ENCODE measurements around the gene AGK.

The AGK gene

DNA sequence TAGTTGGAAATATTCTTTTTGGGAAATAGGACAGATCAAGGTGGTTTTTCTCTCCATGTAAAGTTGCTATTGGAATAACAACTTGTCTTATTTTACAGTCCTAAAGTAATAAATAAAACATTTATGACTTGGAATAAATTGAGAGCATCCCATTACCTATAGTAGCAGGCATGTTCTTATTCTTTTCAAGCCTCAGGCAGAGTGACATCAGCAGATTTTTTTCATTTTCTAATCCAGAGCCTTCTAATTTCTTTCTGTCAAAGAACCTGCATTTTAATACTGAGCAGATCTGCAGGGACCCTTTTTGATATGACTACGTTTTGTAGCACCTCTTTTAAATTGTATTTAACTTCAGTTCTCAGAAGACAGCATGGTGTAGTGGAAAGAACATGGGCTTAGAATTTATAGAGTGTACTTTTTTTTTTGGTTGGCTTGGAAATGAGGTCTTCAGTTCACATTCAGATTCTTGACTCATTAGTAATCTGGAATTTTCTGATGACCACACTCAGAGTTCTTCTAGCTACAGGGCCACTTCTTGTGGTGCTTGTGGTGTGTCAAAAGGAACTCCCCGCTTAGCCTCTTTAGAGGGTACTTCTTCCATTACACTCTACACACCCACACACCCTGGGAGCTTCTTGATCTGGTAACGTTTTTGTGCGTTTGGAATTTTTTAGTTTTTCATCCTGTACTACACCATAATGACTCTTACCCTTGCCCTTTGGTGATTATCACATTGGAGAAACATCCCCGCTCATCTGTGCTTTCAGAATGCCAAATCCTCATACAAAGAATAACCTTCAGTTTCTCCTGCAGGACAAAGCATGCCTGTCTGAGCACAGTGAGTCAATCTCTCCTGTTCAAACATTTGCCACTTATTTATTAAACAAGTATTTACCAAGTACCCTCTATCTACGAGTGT, 34.6 kb downstream of the AGK start:
- no peak for DNase-seq (ENCODE audit: low read depth, low spot score)

DNA sequence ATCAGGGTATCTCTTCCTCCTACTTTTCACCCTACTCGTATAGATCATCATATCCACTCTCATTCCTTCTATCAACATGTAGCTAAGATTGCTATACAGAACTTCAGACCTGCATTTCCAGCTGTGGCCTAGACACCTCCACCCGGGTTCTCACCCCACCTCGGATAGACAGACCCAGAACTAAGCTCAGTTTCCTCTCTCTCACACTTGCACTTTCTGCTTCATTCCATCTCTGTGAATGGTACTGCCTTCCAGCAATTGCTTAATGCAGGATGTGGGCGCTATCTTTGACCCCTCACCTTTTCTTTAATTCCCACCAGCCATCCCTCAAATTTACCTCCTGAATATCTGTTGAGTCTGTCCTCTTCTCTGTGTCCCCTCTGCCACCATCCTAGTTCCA, 35.7 kb downstream of the AGK start:
- DNase-seq (ENCODE audit: low read depth, low spot score): no peak

DNA sequence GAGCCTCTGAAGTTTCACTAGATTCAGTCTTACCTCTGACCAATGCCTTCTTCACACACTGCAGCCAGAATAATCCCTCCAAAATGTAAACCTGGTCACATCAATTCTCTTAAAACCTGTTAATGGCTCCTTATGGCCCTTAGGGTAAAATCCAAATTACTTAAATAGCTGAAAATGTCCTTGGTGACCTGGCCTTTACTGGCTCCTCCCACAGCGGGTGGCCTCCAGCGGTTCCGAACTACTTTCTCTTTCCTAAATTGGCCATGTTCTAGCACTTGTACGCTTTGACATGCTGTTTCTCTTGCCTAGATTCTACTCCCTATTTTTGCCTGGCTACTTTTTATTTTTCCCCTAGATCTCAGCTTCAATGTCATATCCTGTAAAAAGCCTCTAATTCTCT, 36.1 kb downstream of the AGK start:
- no peak for DNase-seq (ENCODE audit: low read depth, low spot score)

DNA sequence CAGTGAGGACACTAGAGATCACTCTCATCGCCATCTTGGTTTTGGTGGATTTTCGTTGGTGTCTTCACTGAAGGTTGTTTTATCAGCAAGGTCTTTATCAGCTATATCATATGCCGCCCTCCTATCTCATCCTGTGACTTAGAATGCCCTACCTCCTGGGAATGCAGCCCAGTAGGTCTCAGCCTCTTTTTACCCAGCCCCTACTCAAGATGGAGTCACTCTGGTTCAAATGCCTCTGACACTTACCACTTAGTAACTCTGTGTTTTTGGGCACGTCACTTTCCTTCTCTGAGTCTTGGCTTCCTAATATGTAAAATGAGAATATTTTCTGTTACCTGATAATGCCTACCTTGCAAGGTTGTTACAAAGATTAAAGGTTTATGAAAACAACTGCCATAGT, 37.7 kb downstream of the AGK start:
- no peak for DNase-seq (ENCODE audit: low read depth, low spot score)

DNA sequence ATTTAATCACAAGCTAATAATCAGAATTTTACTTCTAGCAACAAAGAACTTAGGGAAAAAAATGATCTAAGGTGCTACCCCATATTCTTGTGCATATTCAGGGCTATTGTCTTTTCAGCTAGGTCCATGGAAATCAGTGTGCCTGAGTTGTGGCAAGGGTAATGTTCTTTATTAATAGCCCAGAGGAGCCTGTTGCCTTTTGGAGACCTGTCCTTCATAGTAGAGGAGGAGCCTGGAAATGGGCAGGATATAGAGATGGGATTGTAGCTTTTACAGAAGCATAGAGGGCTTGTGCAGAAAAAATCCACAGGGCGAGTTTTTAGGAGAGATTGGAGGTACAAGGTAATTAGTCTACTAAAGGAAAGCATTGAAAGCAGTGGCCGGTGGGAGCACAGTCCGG, 38.9 kb downstream of the AGK start:
- DNase-seq (ENCODE audit: low read depth, low spot score): no peak

DNA sequence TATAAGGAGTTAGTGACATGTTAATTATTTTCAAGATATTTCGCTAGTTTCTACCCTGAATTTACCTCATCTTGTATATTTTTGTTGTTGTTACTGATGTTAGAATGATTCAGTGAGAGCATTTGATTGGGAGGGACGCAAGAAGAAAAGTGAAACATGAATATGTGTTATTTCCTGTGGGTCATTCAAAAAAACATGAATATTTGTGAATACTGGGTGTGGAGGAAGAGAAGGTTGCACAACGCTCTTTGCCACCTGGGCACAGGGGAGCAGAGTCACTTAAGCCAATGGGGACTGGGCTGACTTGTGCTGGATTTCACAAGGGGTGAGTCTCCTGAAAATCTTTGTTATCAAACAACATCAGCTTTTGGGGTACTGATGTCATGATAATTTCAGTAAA, 39.5 kb downstream of the AGK start:
- DNase-seq (ENCODE audit: low read depth, low spot score): no peak

DNA sequence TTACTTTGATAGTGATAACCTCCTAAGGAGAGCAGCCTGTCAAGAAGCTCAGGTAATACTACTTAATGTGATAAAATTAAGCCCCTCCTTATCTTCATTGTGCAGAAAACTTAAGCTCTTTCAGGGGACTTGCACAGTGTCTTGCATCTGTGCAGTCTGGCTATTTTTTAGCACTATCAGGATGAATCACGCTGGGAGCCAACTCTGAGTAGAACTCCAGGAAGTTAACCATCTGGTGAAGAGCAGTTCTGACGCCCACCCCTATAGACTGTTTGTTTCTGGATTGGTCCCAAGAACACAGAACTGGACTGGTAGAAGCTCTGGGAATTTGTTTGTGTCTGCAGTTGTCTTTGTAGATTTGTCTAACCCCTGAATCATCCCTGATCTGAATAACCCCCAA, 41.9 kb downstream of the AGK start:
- peak; percentile 20 for DNase-seq (ENCODE audit: low read depth, low spot score)

DNA sequence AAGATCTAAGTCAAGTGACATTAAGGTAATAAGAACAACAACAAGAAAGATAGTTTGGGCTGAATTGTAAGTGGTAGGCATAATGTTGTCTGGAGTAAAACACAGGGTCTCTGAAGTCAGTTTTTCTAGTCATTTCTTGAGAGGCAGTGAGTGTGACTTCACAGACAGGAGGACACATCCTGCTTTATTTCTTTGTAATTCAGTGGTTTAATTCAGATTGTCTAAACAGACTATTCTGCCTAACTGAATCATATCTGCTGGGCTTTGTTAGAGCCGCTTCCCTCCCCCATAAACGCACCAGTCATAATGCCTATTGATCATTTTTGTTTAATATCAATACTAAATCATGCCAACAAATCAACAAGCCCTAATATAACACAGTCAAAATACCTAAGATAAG, 46.8 kb downstream of the AGK start:
- no peak for DNase-seq (ENCODE audit: low read depth, low spot score)

DNA sequence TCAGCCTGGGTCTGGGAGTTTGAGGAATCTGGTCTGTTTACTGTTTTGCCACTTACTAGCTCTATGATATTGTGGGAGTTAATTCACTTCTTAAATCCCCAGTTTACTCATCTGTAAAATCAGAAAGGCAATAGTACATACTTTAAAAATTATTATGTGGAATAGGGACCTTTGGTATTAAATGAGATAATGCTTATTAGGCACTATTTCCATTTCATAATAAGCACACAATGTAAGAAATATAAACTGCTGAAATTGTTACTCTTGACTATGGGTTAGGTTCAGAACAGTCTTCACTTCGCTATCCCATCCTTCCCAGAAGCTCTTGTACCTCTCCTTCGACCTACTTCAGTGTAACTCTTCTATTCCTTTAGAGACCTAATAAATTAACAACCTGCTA, 47.2 kb downstream of the AGK start:
- no peak for DNase-seq (ENCODE audit: low read depth, low spot score)

DNA sequence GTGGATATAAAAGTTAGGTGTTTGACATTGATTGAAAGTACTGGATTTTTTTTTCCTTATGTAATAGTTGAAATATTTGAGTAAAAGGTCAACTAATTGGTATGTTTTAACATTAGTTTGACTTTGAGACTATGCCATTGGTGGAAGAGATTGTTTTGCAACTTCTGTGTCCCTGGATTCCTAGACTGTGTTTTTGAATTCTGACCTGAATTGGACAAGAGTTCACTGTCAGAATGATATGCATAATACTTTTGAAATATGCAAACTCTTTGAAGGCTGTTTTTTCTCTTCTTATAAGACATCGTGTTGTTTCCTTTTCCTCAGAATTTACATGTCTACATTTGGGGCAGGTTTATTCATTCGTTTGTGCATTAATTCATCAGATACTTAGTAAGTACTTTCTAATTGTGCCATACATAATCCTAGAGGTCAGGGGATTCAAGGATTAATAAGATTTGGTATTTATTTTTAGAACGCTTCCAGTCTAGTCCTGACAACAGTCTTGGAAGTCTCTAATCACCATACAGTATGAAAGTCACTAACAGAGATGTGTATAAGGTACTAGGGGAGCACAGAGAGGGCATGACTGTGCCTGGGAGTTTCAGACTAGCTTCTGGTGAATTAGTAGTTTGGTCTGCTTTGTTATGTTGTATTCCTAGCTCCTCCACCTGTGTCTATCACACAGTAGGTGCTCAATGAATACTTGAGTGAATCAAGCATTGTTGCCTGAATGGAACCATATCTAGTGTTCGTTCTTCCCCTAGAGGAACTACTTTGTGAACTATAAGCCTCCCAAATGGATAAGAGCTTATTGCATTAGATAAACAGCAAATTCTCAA, 49.2 kb downstream of the AGK start:
- no peak for DNase-seq (ENCODE audit: low read depth, low spot score)

DNA sequence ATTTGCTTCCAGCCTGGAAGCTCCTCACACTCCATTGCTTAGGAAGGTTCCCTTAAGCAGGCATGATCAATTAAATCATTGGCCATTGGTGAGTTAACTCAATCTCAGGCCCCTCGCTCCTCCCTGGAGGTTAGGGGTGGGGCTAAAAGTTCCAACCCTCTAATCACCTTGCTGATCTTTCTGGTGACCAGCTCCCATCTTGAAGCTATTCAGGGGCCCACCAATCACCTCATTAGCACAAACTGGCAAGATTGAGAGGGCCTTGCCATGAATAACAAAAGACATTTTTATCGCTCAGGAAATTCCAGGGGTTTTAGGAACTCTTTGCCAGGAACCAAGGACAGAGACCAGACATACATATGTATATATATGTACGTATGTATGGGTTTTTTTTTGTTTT, 58.4 kb downstream of the AGK start:
- no peak for DNase-seq (ENCODE audit: low read depth, low spot score)

DNA sequence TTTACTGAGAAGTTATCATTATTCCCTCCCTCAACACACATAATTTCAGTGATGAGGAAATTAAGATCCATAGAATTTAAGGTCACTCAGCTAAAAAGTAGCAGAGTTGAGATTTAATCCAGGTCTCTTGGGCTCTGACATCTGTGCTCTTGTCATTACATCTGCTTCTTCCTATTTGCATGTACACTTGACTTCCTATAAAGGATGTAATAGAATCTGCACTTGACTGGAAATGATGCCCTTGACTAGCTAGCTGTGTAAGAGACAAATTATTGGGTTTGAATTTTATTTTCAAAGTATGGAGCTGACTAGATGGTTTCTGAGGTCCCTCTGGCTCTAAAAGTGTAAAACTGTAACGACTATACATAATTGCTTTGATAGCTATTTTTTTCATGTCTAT, 59.5 kb downstream of the AGK start:
- no peak for DNase-seq (ENCODE audit: low read depth, low spot score)

DNA sequence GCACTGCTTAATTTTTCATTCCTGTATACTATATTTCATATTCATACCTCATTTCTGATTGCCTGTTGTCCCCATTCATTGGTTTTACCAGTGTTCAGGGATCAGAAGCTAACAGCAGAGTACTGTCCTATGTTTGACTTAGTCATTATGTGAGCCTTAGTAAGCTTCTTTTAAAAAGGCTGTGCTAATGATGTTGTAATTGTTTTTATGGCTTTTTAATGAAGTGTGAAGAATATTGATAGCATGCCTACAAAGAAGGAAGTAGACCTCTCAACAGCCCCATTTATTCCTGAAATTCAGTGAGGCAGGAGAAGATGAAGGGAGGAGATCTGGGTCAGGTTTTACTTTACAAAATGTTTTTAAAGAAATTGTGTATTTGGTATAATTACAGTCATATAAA, 61.7 kb downstream of the AGK start:
- no peak for DNase-seq (ENCODE audit: low read depth, low spot score)

DNA sequence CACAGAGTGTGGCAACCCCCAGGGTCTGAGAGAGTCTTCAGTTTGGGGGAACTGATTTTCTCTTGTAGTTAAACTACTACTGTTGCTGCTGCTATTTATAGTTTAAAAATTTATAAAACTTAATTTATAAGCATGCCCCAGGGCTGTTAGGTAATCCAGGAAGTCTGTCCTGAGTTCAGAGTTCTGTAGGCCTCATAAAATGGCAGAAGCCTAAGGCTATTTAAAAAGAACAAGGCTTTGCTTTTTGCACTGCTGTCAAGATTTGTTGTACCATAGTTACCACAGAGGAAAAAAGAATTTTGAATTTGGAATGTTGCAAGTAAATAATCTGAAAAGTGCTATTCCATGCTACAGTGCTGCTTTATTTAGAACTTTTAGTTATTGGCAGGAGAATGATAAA, 66.1 kb downstream of the AGK start:
- no peak for DNase-seq (ENCODE audit: low read depth, low spot score)

DNA sequence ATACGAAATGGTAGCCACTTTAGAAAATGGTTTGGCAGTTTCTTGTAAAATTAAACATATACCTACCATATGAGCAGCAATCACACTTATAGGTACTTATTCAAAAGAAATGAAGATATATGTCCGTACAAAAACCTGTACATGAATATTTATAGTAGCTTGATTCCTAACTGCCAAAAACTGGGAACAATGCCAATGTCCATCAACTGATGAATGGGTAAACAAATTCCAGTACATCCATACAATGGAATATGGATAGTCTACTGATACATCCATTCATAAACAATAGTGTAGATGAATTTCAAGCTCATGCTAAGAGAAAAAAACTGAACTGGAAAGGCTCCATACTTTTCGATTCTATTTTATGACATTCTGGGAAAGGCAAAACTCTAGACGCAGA, 68.5 kb downstream of the AGK start:
- no peak for DNase-seq (ENCODE audit: low read depth, low spot score)

DNA sequence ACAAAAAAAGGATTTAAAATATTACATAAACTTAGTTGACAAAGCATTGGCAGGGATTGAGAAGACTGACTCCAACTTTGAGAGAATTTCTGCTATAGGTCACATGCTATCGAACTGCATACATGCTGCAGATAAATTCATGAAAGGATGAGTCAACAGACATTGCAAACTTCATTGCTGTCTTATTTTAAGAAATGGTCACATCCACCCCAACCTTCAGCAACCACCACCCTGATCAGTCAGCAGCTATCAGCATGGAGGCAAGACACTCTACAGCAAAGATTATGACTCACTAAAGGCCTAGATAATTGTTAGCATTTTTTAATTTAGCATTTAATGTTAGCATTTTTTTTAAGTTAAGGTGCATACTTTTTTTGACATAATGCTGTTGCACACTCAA, 73.6 kb downstream of the AGK start:
- DNase-seq (ENCODE audit: low read depth, low spot score): no peak

DNA sequence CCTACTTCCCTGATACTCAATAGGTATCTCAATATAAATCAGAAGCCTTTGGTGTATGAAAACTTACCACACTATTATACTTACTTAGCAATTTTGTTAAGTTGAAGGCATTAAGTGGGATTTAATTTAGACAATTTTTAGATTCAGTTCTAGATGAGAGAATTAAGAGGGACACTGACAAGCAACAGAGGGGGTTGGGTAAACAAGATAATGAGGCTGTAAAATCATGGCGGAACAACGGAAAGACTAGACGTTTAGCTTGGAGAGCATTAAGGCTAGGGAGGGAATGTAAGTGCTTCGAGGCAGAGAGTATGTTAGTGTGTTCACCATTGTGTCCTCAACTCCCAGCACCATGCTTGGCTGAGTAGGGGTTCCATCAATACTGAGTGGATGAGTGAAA, 79.4 kb downstream of the AGK start:
- DNase-seq (ENCODE audit: low read depth, low spot score): no peak

DNA sequence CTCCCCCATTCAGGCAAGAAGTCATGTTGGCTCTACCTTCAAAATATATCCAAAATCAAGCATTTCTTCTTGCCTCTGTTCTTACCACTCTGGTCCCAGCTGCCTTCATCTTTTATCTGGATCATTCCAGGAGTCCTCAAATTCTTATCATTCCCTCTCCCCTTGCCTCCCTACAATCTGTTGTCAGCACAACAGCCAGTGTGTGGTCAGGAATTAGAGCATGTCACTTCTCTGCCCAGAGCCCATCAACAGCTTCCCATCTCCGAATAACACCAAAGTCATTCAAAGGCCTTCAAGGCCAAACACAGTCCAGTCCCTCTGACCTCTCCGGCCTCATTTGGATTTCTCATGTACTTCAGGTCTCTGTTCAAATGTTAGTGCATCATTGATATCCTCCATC, 80.3 kb downstream of the AGK start:
- no peak for DNase-seq (ENCODE audit: low read depth, low spot score)

DNA sequence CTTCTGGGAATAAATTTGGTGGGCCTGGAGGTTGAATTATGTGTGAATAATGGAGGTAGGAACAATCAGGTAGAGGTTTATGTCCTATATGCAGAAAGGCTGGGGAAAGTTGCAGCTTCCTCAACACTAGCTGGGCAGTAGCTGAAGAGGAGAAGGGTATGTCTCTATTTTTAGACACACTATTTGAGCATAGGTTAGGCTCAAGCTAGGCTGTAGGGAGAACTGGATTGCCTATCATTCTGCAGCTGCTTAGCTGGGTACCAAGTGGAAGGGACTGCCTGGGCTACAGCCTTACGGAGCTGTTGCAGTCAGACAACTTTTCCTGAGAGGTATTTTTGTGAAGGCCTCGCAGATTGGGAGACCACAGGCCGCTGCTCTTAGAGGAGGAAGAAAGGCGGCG, 82.9 kb downstream of the AGK start:
- DNase-seq (ENCODE audit: low read depth, low spot score): no peak

DNA sequence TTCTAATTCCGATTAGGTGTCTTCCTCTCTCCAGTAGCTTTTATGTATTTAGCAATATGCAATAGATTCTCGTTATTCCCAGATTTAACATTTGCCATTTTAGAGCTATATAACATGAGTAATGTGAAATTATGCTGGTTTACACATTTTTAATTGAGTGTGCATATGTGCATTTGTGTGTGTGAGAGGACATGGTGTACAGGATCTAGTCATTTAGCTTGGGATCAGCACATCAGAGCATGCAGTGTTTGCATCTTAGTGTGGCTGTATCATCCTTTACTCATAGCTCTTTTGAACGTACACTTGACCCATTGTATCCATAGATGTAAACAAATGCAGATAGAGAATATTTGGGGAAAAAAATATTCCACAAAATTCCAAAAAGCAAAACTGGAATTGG, 84.8 kb downstream of the AGK start:
- no peak for DNase-seq (ENCODE audit: low read depth, low spot score)

DNA sequence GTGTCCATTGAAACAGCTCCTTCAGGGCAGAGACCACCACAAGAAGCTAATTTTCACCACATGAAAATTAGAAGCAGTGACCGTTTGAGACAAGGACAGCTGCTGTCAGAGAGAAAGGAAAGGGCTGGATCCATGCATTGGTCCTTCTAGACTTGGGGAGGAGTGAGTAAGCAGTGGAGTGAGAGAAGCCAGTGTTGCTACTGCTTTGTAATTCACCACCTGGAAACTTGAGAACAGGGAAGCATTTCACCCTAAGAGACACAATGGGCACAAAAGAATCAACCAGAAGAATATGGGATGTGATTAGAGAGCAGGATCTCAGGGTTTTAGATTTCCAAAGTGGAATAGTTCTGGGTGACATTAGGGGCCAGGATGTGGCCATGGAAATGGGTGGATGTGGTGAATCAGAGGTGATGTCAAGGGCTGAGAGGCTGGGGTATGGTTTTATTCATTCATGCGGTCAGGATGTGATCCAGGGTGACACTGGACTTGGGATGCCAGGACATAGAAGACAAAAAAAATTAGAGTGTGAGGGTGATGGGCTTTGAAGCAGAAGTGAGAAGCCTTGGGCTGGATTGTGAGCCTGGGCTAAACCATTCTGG, 89.1 kb downstream of the AGK start:
- DNase-seq (ENCODE audit: low read depth, low spot score): no peak

DNA sequence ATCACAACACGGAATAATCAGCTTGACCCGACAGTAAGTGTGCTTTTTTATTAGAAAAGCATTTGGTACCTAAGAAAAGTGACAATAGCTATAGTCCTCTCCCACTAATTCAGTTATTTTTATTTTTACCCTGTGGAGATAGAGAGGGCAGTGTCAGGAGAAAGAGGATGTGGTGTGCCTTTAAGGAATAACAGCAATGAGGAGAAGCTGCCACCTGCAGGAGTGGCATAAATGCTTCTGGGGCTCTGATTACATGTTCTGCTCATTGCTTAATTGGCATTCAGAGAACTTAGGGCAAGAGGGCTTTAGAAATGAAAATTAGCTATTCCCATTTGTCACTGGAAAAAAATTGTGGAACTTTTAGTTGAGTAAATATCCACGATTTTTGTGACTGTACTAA, 90.7 kb downstream of the AGK start:
- no peak for DNase-seq (ENCODE audit: low read depth, low spot score)

DNA sequence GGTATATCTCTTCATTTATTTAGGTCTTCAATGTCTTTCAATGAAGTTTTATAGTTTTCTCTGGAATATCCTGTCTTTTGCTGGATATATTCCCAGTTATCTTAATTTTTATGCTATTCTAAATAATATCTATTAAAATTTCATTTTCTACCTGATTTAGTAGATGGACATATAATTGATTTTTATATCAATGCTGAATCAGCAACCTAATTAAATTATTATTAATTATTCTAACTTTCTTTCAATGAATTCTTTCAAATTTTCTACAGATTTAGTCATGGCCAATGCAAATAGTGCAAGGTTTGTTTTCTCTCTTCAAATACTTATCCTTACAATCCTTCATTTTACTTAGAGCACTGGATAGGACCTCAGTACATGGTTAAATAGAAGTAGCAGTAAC, 94.0 kb downstream of the AGK start:
- DNase-seq (ENCODE audit: low read depth, low spot score): no peak

All from brain pericyte (primary cell).